CD8-positive, alpha-beta memory T cell (primary cell): ENCODE measurements around the gene MFNG. TPM values are rescaled to one million over a fixed set of nuclear protein-coding genes. Genes with fewer than 3 reads are reported as not detected.
A peak's percentile ranks its signal among the peaks of the same experiment; 100 is the strongest.

Experiments used
- CTCF ChIA-PET: fragments of 350-600 bp; sonication (Branson Sonifier 250); formaldehyde crosslinking; loops from one replicate; lab custom pipeline; 2021; ENCODE audit warnings: antibody characterized with exemption; lab: Charles Lee
- POLR2A ChIA-PET: fragments of 350-600 bp; sonication (Branson Sonifier 250); formaldehyde crosslinking; loops from one replicate; lab custom pipeline; 2021; ENCODE audit warnings: antibody characterized with exemption; lab: Charles Lee
- DNase-seq, 5 donors: peaks; one replicate each; pipeline versions ENCODE4 v3.0.0 to v3.0.0-alpha.2; 2020 to 2022; ENCODE audit warnings: mixed read lengths in 1 of 5
- H3K27ac ChIP-seq: one replicate; pipeline ENCODE4 v1.7.0; 2013; ENCODE audit warnings: low read depth, mild to moderate bottlenecking, low read length, moderate library complexity
- H3K27me3 ChIP-seq: 2 replicates; pipeline ENCODE4 v1.7.0; 2013; ENCODE audit warnings: low read length, mild to moderate bottlenecking; ENCODE audit not compliant: insufficient read depth, poor library complexity, severe bottlenecking
- H3K36me3 ChIP-seq: 2 replicates; pipeline ENCODE4 v1.7.0; 2013; ENCODE audit warnings: mild to moderate bottlenecking, low read length, moderate library complexity; ENCODE audit not compliant: insufficient read depth
- H3K4me1 ChIP-seq: 2 replicates; pipeline ENCODE4 v1.7.0; 2013; ENCODE audit warnings: mild to moderate bottlenecking, low read length, moderate library complexity; ENCODE audit not compliant: insufficient read depth
- H3K4me3 ChIP-seq: 2 replicates; pipeline ENCODE4 v1.7.0; 2013; ENCODE audit warnings: mild to moderate bottlenecking, low read length
- H3K9me3 ChIP-seq: 2 replicates; pipeline ENCODE4 v1.7.0; 2013; ENCODE audit warnings: mild to moderate bottlenecking, low read length
- H3K27ac Mint-ChIP-seq, 8 donors: one replicate each; pipeline ENCODE4 v1.8.0; 2020 to 2021; ENCODE audit warnings: mixed read lengths in 8 of 8, mild to moderate bottlenecking in 6 of 8, inconsistent platforms in 3 of 8, moderate library complexity in 3 of 8
- H3K27me3 Mint-ChIP-seq, 2 donors: one replicate each; pipeline ENCODE4 v1.8.0; 2020 to 2021; ENCODE audit warnings: mixed read lengths in 2 of 2, mild to moderate bottlenecking in 1 of 2, moderate library complexity in 1 of 2
- H3K36me3 Mint-ChIP-seq, 3 donors: one replicate each; pipeline ENCODE4 v1.8.0; 2020 to 2021; ENCODE audit warnings: mixed read lengths in 3 of 3, inconsistent platforms in 1 of 3, mild to moderate bottlenecking in 1 of 3
- H3K4me1 Mint-ChIP-seq, 3 donors: one replicate each; pipeline ENCODE4 v1.8.0; 2020 to 2021; ENCODE audit warnings: mixed read lengths in 3 of 3, inconsistent platforms in 1 of 3, mild to moderate bottlenecking in 1 of 3
- H3K4me3 Mint-ChIP-seq, 7 donors: one replicate each; pipeline ENCODE4 v1.8.0; 2020 to 2021; ENCODE audit warnings: mixed read lengths in 7 of 7, mild to moderate bottlenecking in 6 of 7, moderate library complexity in 4 of 7, inconsistent platforms in 2 of 7
- H3K9me3 Mint-ChIP-seq, 5 donors: one replicate each; pipeline ENCODE4 v1.8.0; 2020 to 2022; ENCODE audit warnings: mixed read lengths in 5 of 5, mild to moderate bottlenecking in 3 of 5, moderate library complexity in 2 of 5, inconsistent platforms in 1 of 5
- polyA plus RNA-seq: library from polyadenylated mRNA; unstranded; fragments of 300-500 nt; fragmentation: Illumina TruSeq; gene quantifications from one replicate; pipeline ENCODE4 v1.2.3, GENCODE V29; 2021
- total RNA-seq, 2 experiments: library from RNA; stranded (reverse); gene quantifications; one replicate each; pipeline ENCODE4 v1.2.3, GENCODE V29; 2021

Gene MFNG
- total and polyA plus RNA-seq, 3 experiments from 2014 or later, result 162 to 323 (median 171) TPM

GRCh38 chr22:37483050-37483449 lies 3.1 kb downstream of the MFNG start:
- peak overlapping the region; percentile 82 to 97 (median 94) for H3K4me3 Mint-ChIP-seq
- peak overlapping the region; percentile 95 for H3K4me3 ChIP-seq
- H3K27ac ChIP-seq, result no peak overlapping the region
- no peaks in the 10 kb centered on the region for H3K9me3 Mint-ChIP-seq
- ChIA-PET CTCF (interaction anchor here (1.5 kb wide), 1 partner anchor 11 kb away, joined by 5 read pairs; no protein-coding TSS in a partner anchor), POLR2A (no interaction called here)
- peaks cover 50% of the 10 kb centered on the region for H3K4me1 ChIP-seq
- peak overlapping the region; percentile 77 to 99 (median 92) for H3K27ac Mint-ChIP-seq
- H3K9me3 ChIP-seq, result no peaks in the 10 kb centered on the region
- DNase-seq, result no peak
- no peaks in the 10 kb centered on the region for H3K27me3 ChIP-seq
- H3K4me1 Mint-ChIP-seq, result peaks cover 51 to 63% (median 53%) of the 10 kb centered on the region in 3 donors
- peaks cover 29% of the 10 kb centered on the region for H3K36me3 ChIP-seq
- peaks cover 3 to 73% (median 5%) of the 10 kb centered on the region in 3 donors for H3K36me3 Mint-ChIP-seq
- H3K27me3 Mint-ChIP-seq, result no peaks in the 10 kb centered on the region

- no peaks in the 10 kb centered on the region for H3K9me3 ChIP-seq
Measured at GRCh38 chr22:37482244-37482643, 3.9 kb downstream of the MFNG start.

DNA sequence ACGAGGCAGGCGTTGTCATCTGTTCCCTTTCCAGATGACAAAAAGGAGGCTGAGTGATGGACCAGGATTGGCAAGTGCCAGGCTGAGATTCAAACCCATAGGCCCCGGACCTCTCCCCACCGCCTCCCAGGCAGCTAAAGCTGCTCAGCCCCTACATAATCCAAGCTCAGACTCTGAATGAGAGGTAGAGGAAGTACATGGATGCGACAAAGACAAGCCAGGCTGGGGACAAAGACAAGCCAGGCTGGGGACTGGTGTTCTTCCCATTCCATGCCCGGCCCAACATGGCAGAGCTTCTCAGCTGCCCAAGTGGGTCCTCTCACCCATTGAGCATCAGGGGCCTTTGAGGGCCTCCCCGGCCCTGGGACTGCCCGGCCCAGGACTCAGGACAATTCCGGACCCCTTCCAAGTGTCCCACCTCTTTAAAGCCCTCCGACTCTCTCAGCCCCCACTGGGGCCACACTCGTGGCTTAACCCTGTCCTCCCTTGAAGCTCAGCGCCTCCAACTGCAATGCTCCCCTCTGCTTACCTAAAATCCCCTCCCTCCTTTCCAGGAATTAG lies 4.8 kb downstream of the MFNG start:
- Mint-ChIP-seq H3K4me1 (peaks cover 38 to 50% (median 41%) of the 10 kb centered on the region in 3 donors), H3K27me3 (no peaks in the 10 kb centered on the region), H3K36me3 (peaks cover 3 to 86% (median 5%) of the 10 kb centered on the region in 3 donors), H3K27ac (peak overlapping the region in 6 of 8 donors; percentile 77 to 99 (median 92)), H3K9me3 (no peaks in the 10 kb centered on the region), H3K4me3 (peak overlapping the region in 3 of 7 donors; percentile 33 to 95 (median 94))
- H3K36me3 ChIP-seq, result peaks cover 40% of the 10 kb centered on the region
- CTCF ChIA-PET, result interaction anchor here (1.9 kb wide), 1 partner anchor 9 kb away, joined by 5 read pairs; no protein-coding TSS in a partner anchor
- no peak overlapping the region for H3K4me3 ChIP-seq
- POLR2A ChIA-PET, result no interaction called here
- no peaks in the 10 kb centered on the region for H3K27me3 ChIP-seq
- H3K4me1 ChIP-seq, result peaks cover 36% of the 10 kb centered on the region
- no peak for DNase-seq
- no peaks in the 10 kb centered on the region for H3K9me3 ChIP-seq
- no peak overlapping the region for H3K27ac ChIP-seq

More at GRCh38 chr22:37482244-37482643, 3.9 kb downstream of the MFNG start:
- no peaks in the 10 kb centered on the region for H3K27me3 Mint-ChIP-seq
- Histone ChIP-seq H3K27ac (no peak overlapping the region), H3K27me3 (no peaks in the 10 kb centered on the region), H3K4me1 (peaks cover 45% of the 10 kb centered on the region), H3K36me3 (peaks cover 37% of the 10 kb centered on the region), H3K4me3 (no peak overlapping the region)
- H3K4me3 Mint-ChIP-seq, result peak overlapping the region; percentile 18 to 97 (median 93)
- POLR2A ChIA-PET, result no interaction called here
- no peaks in the 10 kb centered on the region for H3K9me3 Mint-ChIP-seq
- CTCF ChIA-PET, result interaction anchor here (1.5 to 1.9 kb wide), 2 partner anchors 10 kb away, joined by 5 read pairs; no protein-coding TSS in a partner anchor
- H3K27ac Mint-ChIP-seq, result peak overlapping the region; percentile 32 to 99 (median 92)
- peaks cover 3 to 81% (median 5%) of the 10 kb centered on the region in 3 donors for H3K36me3 Mint-ChIP-seq
- peaks cover 46 to 58% (median 49%) of the 10 kb centered on the region in 3 donors for H3K4me1 Mint-ChIP-seq
- no peak for DNase-seq

- Mint-ChIP-seq H3K27ac (peak overlapping the region in 7 of 8 donors; percentile 23 to 99 (median 77)), H3K36me3 (peaks cover 3 to 91% (median 5%) of the 10 kb centered on the region in 3 donors), H3K4me1 (peaks cover 36 to 48% (median 39%) of the 10 kb centered on the region in 3 donors), H3K4me3 (peak overlapping the region in 2 of 7 donors; percentile 4 to 45), H3K27me3 (no peaks in the 10 kb centered on the region), H3K9me3 (no peaks in the 10 kb centered on the region)
- ChIA-PET CTCF (interaction anchor here (1.9 kb wide), 1 partner anchor 9 kb away, joined by 5 read pairs; no protein-coding TSS in a partner anchor), POLR2A (no interaction called here)
- Histone ChIP-seq H3K27ac (no peak overlapping the region), H3K4me3 (no peak overlapping the region), H3K36me3 (peaks cover 40% of the 10 kb centered on the region), H3K4me1 (peaks cover 35% of the 10 kb centered on the region), H3K27me3 (no peaks in the 10 kb centered on the region), H3K9me3 (no peaks in the 10 kb centered on the region)
- no peak for DNase-seq
Measured at GRCh38 chr22:37480387-37481346, 5.5 kb downstream of the MFNG start.

GRCh38 chr22:37479196-37479595 lies 7.0 kb downstream of the MFNG start:
- peak overlapping the region in 3 of 8 donors; percentile 33 to 88 (median 85) for H3K27ac Mint-ChIP-seq
- H3K4me1 Mint-ChIP-seq, result peaks cover 31 to 39% (median 31%) of the 10 kb centered on the region in 3 donors
- no peak for DNase-seq
- H3K4me3 Mint-ChIP-seq, result no peak overlapping the region
- Histone ChIP-seq H3K4me1 (peaks cover 28% of the 10 kb centered on the region), H3K9me3 (no peaks in the 10 kb centered on the region), H3K27ac (no peak overlapping the region), H3K36me3 (peaks cover 40% of the 10 kb centered on the region), H3K4me3 (no peak overlapping the region), H3K27me3 (no peaks in the 10 kb centered on the region)
- H3K9me3 Mint-ChIP-seq, result no peaks in the 10 kb centered on the region
- H3K27me3 Mint-ChIP-seq, result no peaks in the 10 kb centered on the region
- POLR2A ChIA-PET, result interaction anchor here (0.7 kb wide), 1 partner anchor 9 kb away, joined by 5 read pairs; no protein-coding TSS in a partner anchor
- H3K36me3 Mint-ChIP-seq, result peaks cover 3 to 89% (median 5%) of the 10 kb centered on the region in 3 donors
- CTCF ChIA-PET, result no interaction called here

- H3K36me3 Mint-ChIP-seq, result peaks cover 3 to 93% (median 5%) of the 10 kb centered on the region in 3 donors
- H3K27me3 Mint-ChIP-seq, result no peaks in the 10 kb centered on the region
- no peaks in the 10 kb centered on the region for H3K9me3 Mint-ChIP-seq
- Histone ChIP-seq H3K9me3 (no peaks in the 10 kb centered on the region), H3K4me3 (no peak overlapping the region), H3K27ac (no peak overlapping the region), H3K4me1 (peaks cover 3% of the 10 kb centered on the region), H3K36me3 (peaks cover 36% of the 10 kb centered on the region), H3K27me3 (no peaks in the 10 kb centered on the region)
- DNase-seq, result no peak
- POLR2A ChIA-PET, result no interaction called here
- H3K4me1 Mint-ChIP-seq, result peaks cover 9 to 17% (median 10%) of the 10 kb centered on the region in 3 donors
- CTCF ChIA-PET, result no interaction called here
- no peak overlapping the region for H3K4me3 Mint-ChIP-seq
- H3K27ac Mint-ChIP-seq, result peak overlapping the region in 5 of 8 donors; percentile 17 to 91 (median 36)
Measured at GRCh38 chr22:37476389-37477329, 9.5 kb downstream of the MFNG start.
